Endometrium (tissue), 2 donors: ENCODE measurements around the gene MRPL11.
A peak's percentile ranks its signal among the peaks of the same experiment; 100 is the strongest.

Experiments
- FAIRE-seq: peaks from 2 replicates; lab custom pipeline; 2012; peaks lifted over from hg19 to GRCh38; lab: Jason Lieb, UNC
- donor health status: control.
- donor health status: control.

MRPL11 gene

DNA sequence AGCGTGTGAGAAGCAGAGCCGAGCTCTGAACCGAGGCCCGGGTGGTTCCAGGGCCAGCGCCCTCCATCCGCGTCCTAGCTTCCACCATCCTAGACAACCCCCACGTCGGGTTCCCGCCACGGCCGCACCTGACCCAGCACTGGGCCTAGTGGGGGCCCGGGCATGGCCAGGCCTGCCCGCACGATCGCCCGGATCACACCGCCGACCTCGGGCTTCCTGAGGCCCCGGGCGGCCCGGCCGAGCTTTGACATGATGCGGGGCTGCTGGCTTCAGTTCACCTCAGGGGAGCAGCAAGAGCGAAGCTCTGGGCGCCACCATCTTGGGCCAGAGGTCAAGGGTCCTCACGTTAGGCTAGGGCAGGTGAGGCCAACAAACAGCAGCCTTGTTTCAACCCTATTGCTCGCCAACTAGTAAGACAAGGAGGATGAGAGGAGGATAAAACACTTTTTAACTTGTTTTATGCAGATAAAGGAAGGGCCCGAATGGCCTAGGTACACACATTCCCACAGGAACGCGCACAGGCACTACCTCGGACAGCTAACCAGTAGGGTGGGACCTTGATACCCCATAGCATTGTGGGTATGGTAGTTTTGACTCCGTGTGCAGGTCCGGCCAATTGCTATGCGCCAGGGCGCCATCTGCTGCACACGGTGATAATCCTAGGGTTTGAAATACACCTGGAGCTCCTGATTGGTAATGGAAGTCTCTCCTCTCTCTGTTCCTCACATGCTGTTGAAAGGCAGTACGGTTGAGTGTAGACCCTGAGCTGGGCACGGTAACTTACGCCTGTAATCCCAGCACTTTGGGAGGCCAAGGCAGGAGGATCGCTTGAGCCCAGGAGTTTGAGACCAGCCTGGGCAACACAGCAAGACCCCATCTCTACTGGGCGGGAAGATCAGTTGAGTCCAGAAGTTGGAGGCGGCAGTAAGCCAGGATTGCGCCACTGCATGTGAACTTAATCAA is at the start of gene MRPL11:
MRPL11 (minus strand) TSS at position 345 of the 963 bp plus-strand sequence; CDS start at position 251, 94 bp downstream.
- peak; percentile 68 for FAIRE-seq

GRCh38 chr11:66484806-66485380 is 46.2 kb upstream of the MRPL11 start:
- no peak for FAIRE-seq

- no peak for FAIRE-seq
Observed at GRCh38 chr11:66480117-66480938, 41.7 kb upstream of the MRPL11 start, which contains the start of gene DPP3. Gene DPP3 (plus strand): TSS chr11:66480434. CDS start chr11:66482201, 1,767 bp downstream.

DNA sequence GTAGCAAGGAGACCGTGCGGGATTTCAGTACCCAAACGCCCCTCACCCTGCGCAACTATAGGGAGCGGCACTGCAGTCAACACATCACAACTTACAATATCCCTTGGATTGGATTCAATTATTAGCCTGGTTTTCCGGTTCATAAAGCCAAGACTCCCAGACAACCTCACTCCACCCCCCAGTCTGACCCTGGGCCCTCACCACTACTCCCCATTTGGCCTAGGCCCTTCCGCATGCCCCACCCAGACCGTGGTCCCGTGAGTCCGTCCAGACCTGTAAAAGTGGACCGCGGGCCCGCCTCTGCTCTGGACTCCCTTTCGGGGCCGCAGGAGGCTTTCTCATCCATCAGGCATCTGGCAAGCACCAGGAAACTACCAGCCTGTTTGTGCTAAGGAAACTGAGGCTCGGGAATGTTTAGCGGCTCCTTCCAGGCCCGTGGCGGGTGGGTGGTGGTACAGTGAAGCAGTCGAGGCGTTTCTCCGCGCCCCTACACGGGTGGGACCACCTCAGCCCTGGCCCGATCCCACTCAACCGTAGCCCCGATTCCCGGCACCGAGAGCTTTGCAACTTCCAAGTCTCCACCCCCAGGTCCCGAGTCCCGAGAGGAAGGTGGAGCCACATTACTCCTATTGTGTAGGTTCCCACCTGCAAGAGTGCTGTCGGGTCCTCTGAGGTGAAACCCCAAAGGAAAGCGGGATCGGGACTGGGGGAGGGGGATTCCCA is 40.9 kb upstream of the MRPL11 start:
- FAIRE-seq = no peak

GRCh38 chr11:66478729-66479393 is 40.2 kb upstream of the MRPL11 start:
- FAIRE-seq = no peak

DNA sequence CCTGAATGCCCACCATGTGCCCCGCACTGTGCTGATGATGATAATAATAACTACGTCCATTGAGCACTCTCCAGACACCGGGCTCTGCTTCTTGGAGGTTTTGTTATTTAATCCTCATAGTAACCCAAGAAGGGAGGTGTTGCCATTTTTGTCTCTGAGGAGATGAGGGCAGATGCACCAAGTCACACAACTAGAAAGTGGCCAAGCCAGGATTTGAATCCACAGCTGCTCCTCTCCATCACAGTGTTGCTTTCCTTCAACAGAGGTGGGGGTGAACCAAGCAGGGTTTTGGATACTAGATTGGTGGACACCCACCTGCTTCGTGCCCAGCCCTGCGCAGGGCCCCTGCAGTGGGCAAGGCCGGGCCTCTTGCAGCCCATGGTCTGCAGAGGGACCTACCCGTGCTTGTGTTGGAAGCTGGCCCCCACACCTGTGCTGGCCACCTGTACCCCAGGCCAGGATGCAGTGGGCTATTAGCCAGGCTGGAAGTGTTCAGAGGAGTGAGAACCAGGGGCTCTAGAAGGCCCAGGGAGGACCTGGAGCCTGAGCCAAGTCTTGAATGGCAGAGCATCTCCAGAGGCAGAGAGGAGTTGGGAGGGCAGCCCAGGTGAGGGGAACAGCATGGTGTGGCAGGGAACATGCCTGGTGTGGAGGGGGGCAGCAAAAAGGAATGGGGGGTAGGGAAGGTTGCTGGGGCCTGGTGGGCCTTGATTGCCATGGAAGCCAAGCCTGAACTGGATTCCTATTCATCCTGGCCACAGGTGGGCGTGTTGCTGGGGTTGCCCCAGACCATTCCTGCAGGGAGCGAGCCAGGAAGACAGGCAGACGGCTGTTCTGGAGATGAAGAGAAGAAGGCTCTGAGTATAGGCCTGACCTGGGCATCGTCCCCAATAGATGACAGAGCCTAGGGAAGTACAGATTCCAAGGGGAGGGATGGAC is 38.9 kb upstream of the MRPL11 start:
- FAIRE-seq = no peak

GRCh38 chr11:66476841-66477251 is 38.2 kb upstream of the MRPL11 start:
- FAIRE-seq = no peak

DNA sequence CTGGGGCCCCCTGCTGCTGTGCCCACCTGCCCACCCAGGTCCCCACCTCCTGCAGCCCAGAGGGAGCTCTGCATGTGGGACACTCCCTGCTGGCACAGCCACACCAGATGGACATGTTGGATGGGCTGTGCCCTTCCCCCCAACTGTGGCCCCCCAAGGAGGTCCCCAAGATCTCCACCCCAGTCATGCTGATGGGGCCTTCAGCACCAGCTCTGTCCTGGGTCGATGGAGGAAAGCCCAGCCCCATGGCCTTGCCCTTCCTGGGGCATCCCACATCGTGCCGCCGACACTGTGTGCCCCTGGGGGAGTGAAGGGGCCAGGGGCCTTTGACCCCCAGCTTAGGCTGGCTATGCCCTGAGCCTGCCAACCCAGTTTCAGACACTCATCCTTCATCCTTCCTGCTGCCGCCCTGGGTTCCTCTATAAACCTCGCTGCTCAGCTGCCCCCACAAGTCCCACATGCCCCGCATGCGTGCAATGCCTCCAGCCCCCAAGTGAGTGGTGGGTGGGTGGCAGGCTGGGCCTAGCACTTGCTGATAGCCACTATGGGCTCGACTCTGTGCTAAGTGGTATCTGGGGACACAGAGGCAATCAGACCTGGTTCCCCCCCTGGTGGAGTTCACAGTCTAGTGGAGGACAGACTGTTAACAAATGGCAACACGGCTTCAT is 37.7 kb upstream of the MRPL11 start:
- no peak for FAIRE-seq

GRCh38 chr11:66475349-66476172 is 36.9 kb upstream of the MRPL11 start:
- no peak for FAIRE-seq

GRCh38 chr11:66473608-66474515 is 35.2 kb upstream of the MRPL11 start:
- no peak for FAIRE-seq

DNA sequence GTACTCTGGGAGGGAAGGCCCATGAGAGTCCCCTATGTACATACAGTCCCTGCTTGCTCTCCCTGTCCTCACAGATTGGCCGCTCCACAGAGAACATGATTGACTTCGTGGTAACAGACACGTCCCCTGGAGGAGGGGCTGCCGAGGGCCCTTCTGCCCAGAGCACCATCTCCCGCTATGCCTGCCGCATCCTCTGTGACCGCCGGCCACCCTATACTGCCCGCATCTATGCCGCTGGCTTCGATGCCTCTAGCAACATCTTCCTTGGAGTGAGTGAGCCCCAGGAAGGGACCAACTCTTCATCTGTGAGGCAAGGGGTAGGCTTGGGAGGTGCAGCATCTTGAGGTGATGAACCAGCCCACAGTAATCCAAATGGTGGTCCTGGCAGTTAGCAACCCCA is 34.5 kb upstream of the MRPL11 start:
- no peak for FAIRE-seq

DNA sequence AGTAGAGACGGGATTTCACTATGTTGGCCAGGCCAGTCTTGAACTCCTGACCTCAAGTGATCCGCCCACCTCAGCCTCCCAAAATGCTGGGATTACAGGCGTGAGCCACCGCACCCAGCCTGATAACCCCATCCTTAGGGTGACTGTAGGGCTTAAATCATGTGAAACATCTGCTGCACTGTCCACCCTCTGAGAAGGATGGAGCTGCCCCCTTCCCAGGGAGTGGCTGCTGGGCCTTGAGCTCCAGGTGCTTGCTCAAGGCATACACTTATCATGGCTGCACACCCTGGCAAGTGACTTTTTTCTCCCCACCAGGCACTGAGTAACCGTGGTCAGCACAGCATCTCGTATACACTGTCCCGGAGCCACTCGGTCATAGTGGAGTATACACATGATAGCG is 33.4 kb upstream of the MRPL11 start:
- no peak for FAIRE-seq

GRCh38 chr11:66471142-66471541 is 32.5 kb upstream of the MRPL11 start:
- FAIRE-seq = no peak

DNA sequence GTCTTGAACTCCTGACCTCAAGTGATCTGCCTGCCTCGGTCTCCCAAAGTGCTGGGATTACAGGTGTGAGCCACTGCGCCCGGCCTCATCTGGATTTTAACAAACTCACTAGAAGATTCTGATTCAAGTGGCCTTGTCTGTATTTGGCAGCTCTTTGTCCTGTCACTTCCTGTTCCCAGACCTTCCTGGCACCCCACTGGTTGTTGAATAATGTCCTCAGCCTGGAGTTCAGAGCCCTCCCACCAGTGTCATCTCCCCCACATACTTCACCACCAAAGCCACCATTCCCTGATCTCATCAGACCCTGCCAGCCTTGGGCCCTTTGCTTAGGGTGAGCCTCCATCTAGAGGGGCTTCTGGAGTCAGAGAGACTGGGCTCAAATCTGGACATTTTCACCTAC is 31.4 kb upstream of the MRPL11 start:
- FAIRE-seq = no peak

- FAIRE-seq = no peak
Observed at GRCh38 chr11:66469441-66469840, 30.8 kb upstream of the MRPL11 start.

DNA sequence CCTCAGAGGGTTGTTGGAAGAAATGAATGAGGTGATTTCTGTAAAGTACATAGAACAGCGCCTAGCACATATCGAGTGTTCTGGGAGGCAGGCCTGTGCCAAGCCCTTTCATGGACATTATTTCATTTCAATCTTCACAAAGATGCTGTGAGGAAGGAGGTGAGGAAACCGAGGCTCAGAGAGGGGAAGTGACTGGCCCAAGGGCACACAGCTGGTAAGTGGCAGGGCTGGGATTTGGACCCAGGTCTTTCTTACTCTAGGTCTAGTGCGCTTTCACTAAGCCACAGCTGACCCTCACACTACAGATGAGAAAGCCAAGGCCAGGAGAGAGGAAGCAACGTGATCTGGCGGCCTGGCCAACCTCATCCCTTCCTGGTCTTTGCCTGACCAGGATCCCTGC is 30.0 kb upstream of the MRPL11 start:
- FAIRE-seq = no peak

DNA sequence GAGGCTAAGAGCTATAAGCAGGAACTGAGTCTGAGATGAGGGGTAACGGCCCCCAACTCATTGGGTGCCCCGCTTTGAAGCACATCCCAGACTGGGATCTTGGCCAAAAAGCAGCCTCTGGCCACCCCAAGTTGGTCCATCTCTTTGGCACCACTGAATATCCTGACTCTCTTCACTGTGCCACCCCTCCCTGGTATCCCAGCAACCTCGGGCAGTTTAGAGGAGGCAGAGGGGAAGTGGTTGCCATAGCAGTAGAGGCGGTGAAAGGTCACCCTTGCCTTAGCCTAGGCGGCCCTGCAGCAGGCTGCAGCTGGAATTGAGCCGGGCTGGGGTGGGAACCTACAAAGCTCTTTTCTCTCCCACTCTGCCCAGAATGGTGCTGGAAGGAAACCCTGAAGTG is 29.1 kb upstream of the MRPL11 start:
- FAIRE-seq = no peak
